GM19468 (cell line): ENCODE data around the gene PRICKLE1.

Experiments
- ATAC-seq: cut with Tn5 transposase; IDR thresholded peaks from one replicate; pipeline ENCODE4 v1.9.1; 2021; ENCODE audit warnings: mild to moderate bottlenecking, moderate library complexity, moderate number of reproducible peaks; ENCODE audit not compliant: unreplicated experiment; ENCODE audit errors: extremely low read depth

PRICKLE1 gene

GRCh38 chr12:42502682-42503081 is 86.9 kb downstream of the PRICKLE1 start:
- ATAC-seq = no peak

GRCh38 chr12:42498549-42499247 is 90.8 kb downstream of the PRICKLE1 start:
- no peak for ATAC-seq

GRCh38 chr12:42496886-42497285 is 92.7 kb downstream of the PRICKLE1 start:
- no peak for ATAC-seq

GRCh38 chr12:42495244-42495643 is 94.3 kb downstream of the PRICKLE1 start:
- ATAC-seq = no peak

- no peak for ATAC-seq
Observed at GRCh38 chr12:42492267-42492666, 97.3 kb downstream of the PRICKLE1 start.

- no peak for ATAC-seq
Observed at GRCh38 chr12:42490261-42490842, 99.2 kb downstream of the PRICKLE1 start.

- ATAC-seq = no peak
Observed at GRCh38 chr12:42486407-42486806, 103.1 kb downstream of the PRICKLE1 start.

- no peak for ATAC-seq
Observed at GRCh38 chr12:42485823-42486222, 103.7 kb downstream of the PRICKLE1 start.

GRCh38 chr12:42484996-42485395 is 104.5 kb downstream of the PRICKLE1 start:
- ATAC-seq = no peak

GRCh38 chr12:42483521-42483790 is 106.1 kb downstream of the PRICKLE1 start:
- ATAC-seq = peak; percentile 4

GRCh38 chr12:42482748-42483520 is 106.6 kb downstream of the PRICKLE1 start:
- ATAC-seq = peak; percentile 49

GRCh38 chr12:42482041-42482747 is 107.4 kb downstream of the PRICKLE1 start:
- no peak for ATAC-seq

- ATAC-seq = no peak
Observed at GRCh38 chr12:42481368-42481767, 108.2 kb downstream of the PRICKLE1 start.

GRCh38 chr12:42477941-42478340 is 111.6 kb downstream of the PRICKLE1 start:
- ATAC-seq = no peak

- no peak for ATAC-seq
Observed at GRCh38 chr12:42475106-42475505, 114.4 kb downstream of the PRICKLE1 start.

- no peak for ATAC-seq
Observed at GRCh38 chr12:42474391-42474790, 115.2 kb downstream of the PRICKLE1 start.

- ATAC-seq = no peak
Observed at GRCh38 chr12:42473561-42473960, 116.0 kb downstream of the PRICKLE1 start.

GRCh38 chr12:42473130-42473529 is 116.4 kb downstream of the PRICKLE1 start:
- no peak for ATAC-seq

GRCh38 chr12:42472376-42472775 is 117.2 kb downstream of the PRICKLE1 start:
- ATAC-seq = no peak

- ATAC-seq = peak; percentile 98
Observed at GRCh38 chr12:42469355-42470175, 120.0 kb downstream of the PRICKLE1 start.
